Skin epidermis (tissue), 12 donors: ENCODE data around the gene CGNL1.

Experiments
- H3K27ac ChIP-seq, 21 experiments: fragments of 200-600 bp; sonication (generic) in 11 of 21; one replicate each; pipeline ENCODE4 v1.5.0; 2020; ENCODE audit warnings: mild to moderate bottlenecking in 3 of 21, inconsistent platforms in 2 of 21, moderate library complexity in 2 of 21
- H3K4me3 ChIP-seq, 7 experiments: fragments of 200-600 bp; sonication (generic) in 2 of 7; one replicate each; pipeline ENCODE4 v1.5.0; 2020; ENCODE audit warnings: inconsistent platforms in 2 of 7, mild to moderate bottlenecking in 2 of 7, moderate library complexity in 1 of 7

The CGNL1 gene

DNA sequence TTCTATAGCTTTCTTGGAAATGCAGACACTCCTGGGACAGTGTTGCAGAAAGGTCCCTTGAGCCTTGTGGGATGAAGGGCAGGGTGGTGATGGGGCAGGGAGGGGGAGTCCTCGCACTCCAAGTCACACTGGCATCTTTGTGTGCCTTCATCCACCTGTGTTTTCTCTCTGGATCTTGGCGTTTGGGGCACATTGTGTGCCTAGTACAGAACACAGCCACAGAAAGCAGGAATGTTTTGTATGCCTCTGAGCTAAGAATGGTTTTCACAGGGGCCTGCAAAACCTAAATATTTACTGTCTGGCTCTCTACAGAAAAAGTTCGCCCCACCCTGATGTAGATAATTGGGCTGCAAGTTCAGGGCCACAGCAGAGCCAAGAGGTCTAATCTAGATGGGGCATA lies 221.1 kb downstream of the CGNL1 start:
- Histone ChIP-seq H3K27ac (no peak overlapping the region), H3K4me3 (no peak overlapping the region)

DNA sequence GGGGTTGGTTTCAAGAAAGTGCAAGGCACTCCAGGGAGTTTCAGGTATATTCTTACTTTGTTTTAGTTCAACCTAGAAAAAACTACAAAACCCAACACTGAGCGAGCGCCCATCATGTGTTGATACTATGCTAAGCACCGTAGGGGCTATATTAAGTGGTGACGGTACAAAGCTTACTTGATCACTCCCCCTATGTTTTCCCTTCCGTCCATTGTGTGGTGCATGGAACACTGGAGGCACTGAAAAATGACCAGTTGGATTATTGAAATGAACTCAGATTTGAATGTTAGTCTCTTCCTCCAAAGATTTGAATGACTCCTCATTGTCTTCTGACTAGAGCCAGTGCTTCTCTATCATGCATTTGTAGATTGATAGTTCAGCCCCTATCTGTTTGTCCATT lies 222.0 kb downstream of the CGNL1 start:
- peak overlapping the region in 1 of 21 experiments; percentile 34 for H3K27ac ChIP-seq
- H3K4me3 ChIP-seq: no peak overlapping the region

DNA sequence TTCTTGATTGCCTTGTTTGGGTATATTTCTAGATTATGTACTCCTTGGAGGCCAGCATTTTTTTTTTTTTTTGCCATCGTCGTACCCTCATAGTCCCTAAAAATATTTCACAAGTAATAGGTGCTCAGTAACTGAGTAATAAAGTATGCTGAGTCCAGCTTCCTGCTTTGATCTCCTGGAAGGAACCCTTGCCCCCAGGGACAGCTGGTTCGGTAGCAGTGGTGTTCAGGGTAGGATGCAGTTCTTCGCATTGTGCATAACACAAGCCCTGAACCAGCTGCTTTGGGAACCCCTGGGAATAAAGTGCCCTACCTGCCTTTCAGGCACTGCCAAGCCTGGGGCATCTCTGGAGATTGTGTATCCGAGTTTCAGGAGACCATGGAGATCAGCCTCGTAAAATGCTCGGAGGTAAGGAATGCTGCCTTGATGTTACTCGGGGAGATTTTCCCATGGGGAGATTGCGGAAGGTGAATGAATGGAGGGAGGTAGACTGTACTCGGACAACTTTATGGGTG lies 223.0 kb downstream of the CGNL1 start:
- Histone ChIP-seq H3K4me3 (no peak overlapping the region), H3K27ac (no peak overlapping the region)

DNA sequence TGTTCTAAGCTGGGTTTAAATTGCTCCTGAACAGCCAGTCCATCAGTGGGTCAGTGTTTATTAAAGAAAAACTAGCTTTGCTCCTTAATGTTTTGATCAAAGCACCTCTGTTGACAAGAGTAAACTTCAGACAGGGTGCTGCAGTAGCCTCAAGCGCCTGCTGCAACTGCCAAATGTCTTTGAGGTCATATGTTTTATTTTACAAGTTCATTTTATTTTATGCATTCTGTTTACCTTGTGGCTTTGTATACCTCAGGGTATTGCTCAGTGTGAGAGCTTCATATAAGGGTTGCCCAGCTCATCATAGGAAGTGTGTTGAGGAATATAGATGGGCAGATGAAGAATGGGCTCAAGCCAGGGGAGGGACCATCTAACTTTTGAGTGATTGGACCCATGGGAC lies 223.9 kb downstream of the CGNL1 start:
- no peak overlapping the region for H3K27ac ChIP-seq
- H3K4me3 ChIP-seq: no peak overlapping the region
